ENCODE measurements around the gene MLX. TPM values are rescaled to one million over a fixed set of nuclear protein-coding genes. Genes with fewer than 3 reads are reported as not detected.
"Not testable (repeated sequence)": the region's sequence is repeated elsewhere in the genome, so short reads cannot be mapped to it uniquely, and the experiment has no call there.

MLX gene
- polyA plus RNA-seq, 3 donors = 33.2 to 36.1 (median 35.5) TPM

- peak in 1 of 11 donors; percentile 69 for DNase-seq (ENCODE audit: extremely low read depth in 1 of 11, low read depth in 9 of 11, low spot score in 4 of 11)
Measured at GRCh38 chr17:42548070-42548837, 18.6 kb upstream of the MLX start.

GRCh38 chr17:42548993-42549755, 17.7 kb upstream of the MLX start:
- no peak for DNase-seq (ENCODE audit: extremely low read depth in 1 of 11, low read depth in 9 of 11, low spot score in 4 of 11)

- not testable (repeated sequence) for DNase-seq (ENCODE audit: extremely low read depth in 1 of 11, low read depth in 9 of 11, low spot score in 4 of 11)
Measured at GRCh38 chr17:42552736-42553135, 14.2 kb upstream of the MLX start, which contains the start of gene HSD17B1. HSD17B1 (plus strand) TSS chr17:42552923; CDS start chr17:42552934, 11 bp downstream.

- no peak for DNase-seq (ENCODE audit: extremely low read depth in 1 of 11, low read depth in 9 of 11, low spot score in 4 of 11)
Measured at GRCh38 chr17:42553161-42553818, 13.6 kb upstream of the MLX start.

GRCh38 chr17:42553866-42554249, 13.0 kb upstream of the MLX start:
- no peak for DNase-seq (ENCODE audit: extremely low read depth in 1 of 11, low read depth in 9 of 11, low spot score in 4 of 11)

- peak in 9 of 11 donors; percentile 79 to 89 (median 87) for DNase-seq (ENCODE audit: extremely low read depth in 1 of 11, low read depth in 9 of 11, low spot score in 4 of 11)
Measured at GRCh38 chr17:42554250-42555121, 12.4 kb upstream of the MLX start.

GRCh38 chr17:42555122-42555622, 11.7 kb upstream of the MLX start:
- DNase-seq (ENCODE audit: extremely low read depth in 1 of 11, low read depth in 9 of 11, low spot score in 4 of 11) = no peak

- not testable (repeated sequence) for DNase-seq (ENCODE audit: extremely low read depth in 1 of 11, low read depth in 9 of 11, low spot score in 4 of 11)
Measured at GRCh38 chr17:42555961-42556617, 10.8 kb upstream of the MLX start.

GRCh38 chr17:42559075-42559474, 7.8 kb upstream of the MLX start:
- DNase-seq (ENCODE audit: extremely low read depth in 1 of 11, low read depth in 9 of 11, low spot score in 4 of 11) = no peak

- DNase-seq (ENCODE audit: extremely low read depth in 1 of 11, low read depth in 9 of 11, low spot score in 4 of 11) = no peak
Measured at GRCh38 chr17:42560246-42560645, 6.7 kb upstream of the MLX start.

- DNase-seq (ENCODE audit: extremely low read depth in 1 of 11, low read depth in 9 of 11, low spot score in 4 of 11) = peak; percentile 95 to 99 (median 96)
Measured at GRCh38 chr17:42561897-42562387, 5.0 kb upstream of the MLX start, which contains the start of gene COASY. COASY (plus strand) TSS chr17:42562148; CDS start chr17:42562623, 475 bp downstream.

GRCh38 chr17:42562388-42563142, 4.3 kb upstream of the MLX start:
- no peak for DNase-seq (ENCODE audit: extremely low read depth in 1 of 11, low read depth in 9 of 11, low spot score in 4 of 11)

- DNase-seq (ENCODE audit: extremely low read depth in 1 of 11, low read depth in 9 of 11, low spot score in 4 of 11) = no peak
Measured at GRCh38 chr17:42563143-42563509, 3.8 kb upstream of the MLX start.

- DNase-seq (ENCODE audit: extremely low read depth in 1 of 11, low read depth in 9 of 11, low spot score in 4 of 11) = no peak
Measured at GRCh38 chr17:42563543-42563942, 3.4 kb upstream of the MLX start.

GRCh38 chr17:42563950-42564349, 3.0 kb upstream of the MLX start:
- no peak for DNase-seq (ENCODE audit: extremely low read depth in 1 of 11, low read depth in 9 of 11, low spot score in 4 of 11)

- DNase-seq (ENCODE audit: extremely low read depth in 1 of 11, low read depth in 9 of 11, low spot score in 4 of 11) = no peak
Measured at GRCh38 chr17:42564815-42565522, 1.9 kb upstream of the MLX start.
